Activated CD8-positive, alpha-beta T cell treated with anti-CD3 and anti-CD28 coated beads, Interleukin-2, amount 10 ng/mL, durations not matched to agents 7 days and 5 days (primary cell): ENCODE results near the gene SUSD6. TPM values are rescaled to one million over a fixed set of nuclear protein-coding genes. Genes with fewer than 3 reads are reported as not detected.
"Not testable (repeated sequence)": the region's sequence is repeated elsewhere in the genome, so short reads cannot be mapped to it uniquely, and the experiment has no call there.

Experiments used
- ATAC-seq: fragments of 150-1000 bp; cut with Tn5 transposase; one replicate; pipeline ENCODE4 v1.10.0; 2021; ENCODE audit warnings: moderate library complexity
- CTCF ChIA-PET: fragments of 350-600 bp; sonication (Branson Sonifier 250); formaldehyde crosslinking; loops from one replicate; lab custom pipeline; 2021; ENCODE audit warnings: antibody characterized with exemption; lab: Charles Lee
- POLR2A ChIA-PET: fragments of 350-600 bp; sonication (Branson Sonifier 250); formaldehyde crosslinking; loops from one replicate; lab custom pipeline; 2021; ENCODE audit warnings: antibody characterized with exemption; lab: Charles Lee
- DNase-seq: peaks from one replicate; pipeline ENCODE4 v3.0.0-alpha.2; 2020
- H3K27ac Mint-ChIP-seq: one replicate; pipeline ENCODE4 v1.8.0; 2021; ENCODE audit warnings: mild to moderate bottlenecking, mixed read lengths
- H3K27me3 Mint-ChIP-seq: one replicate; pipeline ENCODE4 v1.8.0; 2021; ENCODE audit warnings: low read depth, mixed read lengths
- H3K36me3 Mint-ChIP-seq: one replicate; pipeline ENCODE4 v1.8.0; 2021; ENCODE audit warnings: low read depth, mixed read lengths
- H3K4me1 Mint-ChIP-seq: one replicate; pipeline ENCODE4 v1.8.0; 2021; ENCODE audit warnings: low read depth, mixed read lengths
- H3K4me3 Mint-ChIP-seq: one replicate; pipeline ENCODE4 v1.8.0; 2021; ENCODE audit warnings: mild to moderate bottlenecking, mixed read lengths
- H3K9me3 Mint-ChIP-seq: one replicate; pipeline ENCODE4 v1.8.0; 2022; ENCODE audit warnings: mixed read lengths; ENCODE audit not compliant: insufficient read depth
- total RNA-seq, 2 experiments: library from RNA; stranded (reverse); gene quantifications; one replicate each; pipeline ENCODE4 v1.2.3, GENCODE V29; 2021

The SUSD6 gene
- total RNA-seq, 2 experiments from 2014 or later = 40.0 to 43.1 TPM

DNA sequence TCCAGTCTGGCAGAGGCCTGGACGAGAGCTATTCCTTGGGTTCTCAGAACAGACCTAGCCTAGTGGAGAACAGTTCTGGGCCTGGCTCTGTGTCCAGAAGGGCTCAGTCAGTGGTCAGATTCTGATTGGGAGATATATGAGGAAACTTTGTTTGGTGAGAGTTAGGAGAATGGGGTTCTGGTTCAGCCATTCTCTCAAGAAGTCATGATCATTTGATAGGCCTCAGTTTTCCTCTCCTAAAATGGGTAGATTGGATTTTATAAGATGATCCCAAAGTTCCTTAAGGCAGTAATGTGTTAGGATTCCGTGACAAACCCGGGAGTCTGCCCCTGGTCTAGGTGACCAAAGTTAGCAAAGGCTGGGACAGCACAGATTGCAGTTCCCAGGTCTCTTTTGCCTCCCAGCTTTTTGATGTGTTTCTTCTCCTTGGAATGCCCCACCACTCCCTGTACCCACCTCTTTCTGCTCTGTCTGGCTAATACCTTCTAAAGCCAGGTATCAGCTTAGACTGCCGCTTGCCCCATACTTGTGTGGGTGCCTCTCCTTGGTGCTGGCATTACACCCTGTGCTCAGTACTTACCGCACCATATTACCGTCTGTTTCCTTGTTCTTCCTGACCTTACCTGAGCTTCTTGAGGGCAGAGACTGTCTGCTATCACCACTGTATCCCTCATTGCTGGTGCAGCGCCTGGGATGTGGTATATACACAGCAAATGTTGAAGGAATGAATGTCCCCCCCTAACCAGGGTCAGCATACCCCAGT is 25.5 kb downstream of the SUSD6 start:
- H3K27me3 Mint-ChIP-seq = no peaks in the 10 kb centered on the region
- H3K36me3 Mint-ChIP-seq = peaks cover 40% of the 10 kb centered on the region
- ATAC-seq = no peak
- H3K4me3 Mint-ChIP-seq = peak overlapping the region; percentile 31
- H3K9me3 Mint-ChIP-seq = peaks cover 10% of the 10 kb centered on the region
- H3K27ac Mint-ChIP-seq = peak overlapping the region; percentile 80
- ChIA-PET CTCF (interaction anchor here (0.6 to 3.4 kb wide), 12 partner anchors 7 to 90 kb away, joined by 3 to 11 read pairs (median 4); no protein-coding TSS in a partner anchor), POLR2A (interaction anchor here (0.6 to 1.6 kb wide), 3 partner anchors 26 to 239 kb away, joined by 3 to 6 read pairs (median 4); partner anchors contain the start of genes SRSF5 and SUSD6)
- DNase-seq = no peak
- H3K4me1 Mint-ChIP-seq = peaks cover 79% of the 10 kb centered on the region

DNA sequence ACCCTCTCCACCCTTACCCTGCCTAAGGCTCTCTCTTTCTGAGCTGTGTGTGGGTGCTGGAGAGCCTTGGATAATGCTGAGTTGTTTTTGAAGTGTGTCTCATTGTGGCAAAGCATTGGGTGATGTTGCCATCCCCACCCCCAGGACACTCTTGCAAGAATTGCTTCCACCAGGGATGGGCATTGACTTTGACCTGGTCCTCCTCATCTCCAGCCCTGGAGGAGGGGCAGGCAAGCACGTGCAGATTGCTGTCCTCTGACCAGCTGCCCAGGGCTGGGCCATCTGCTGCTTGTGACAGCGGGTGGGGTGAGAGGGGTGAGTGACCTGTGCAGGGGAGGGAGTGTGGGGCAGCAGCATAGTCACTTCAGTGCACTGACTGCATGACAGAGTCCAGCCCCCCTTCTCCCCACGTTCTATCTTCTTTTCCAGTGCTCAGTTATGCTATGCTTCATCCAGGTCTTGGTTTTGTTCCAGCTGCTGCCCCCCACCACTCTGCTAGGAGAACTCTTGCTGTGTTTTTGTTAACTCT is 26.2 kb downstream of the SUSD6 start:
- H3K27me3 Mint-ChIP-seq = no peaks in the 10 kb centered on the region
- peak; percentile 21 for ATAC-seq
- DNase-seq = no peak
- peaks cover 79% of the 10 kb centered on the region for H3K4me1 Mint-ChIP-seq
- peaks cover 44% of the 10 kb centered on the region for H3K36me3 Mint-ChIP-seq
- peaks cover 16% of the 10 kb centered on the region for H3K9me3 Mint-ChIP-seq
- H3K4me3 Mint-ChIP-seq = peak overlapping the region; percentile 43
- peak overlapping the region; percentile 80 for H3K27ac Mint-ChIP-seq
- CTCF ChIA-PET = interaction anchor here (0.6 to 3.4 kb wide), 6 partner anchors 8 to 69 kb away, joined by 3 to 11 read pairs (median 4); no protein-coding TSS in a partner anchor
- POLR2A ChIA-PET = interaction anchor here (0.5 to 2.5 kb wide), 5 partner anchors 8 to 129 kb away, joined by 3 to 7 read pairs (median 4); no protein-coding TSS in a partner anchor

DNA sequence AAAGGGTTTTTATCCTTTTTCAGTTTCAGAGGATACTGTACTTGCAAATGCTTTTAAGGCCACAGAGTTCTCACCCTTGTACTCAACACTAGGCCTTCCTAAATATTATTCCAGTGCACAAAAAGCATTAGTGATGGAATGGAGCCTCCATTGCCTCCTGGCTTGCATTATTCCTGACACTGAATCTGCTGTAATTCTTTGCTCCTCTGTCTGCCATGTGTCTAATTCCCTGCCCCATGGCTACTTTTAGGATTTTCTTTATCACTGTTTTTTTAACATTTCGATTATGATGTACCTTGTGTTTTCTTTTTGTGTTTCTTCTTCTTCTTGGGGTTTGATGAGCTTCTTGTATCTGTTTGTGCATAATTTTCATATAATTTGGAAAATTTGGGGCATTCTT is 29.5 kb downstream of the SUSD6 start:
- Mint-ChIP-seq H3K9me3 (peaks cover 22% of the 10 kb centered on the region), H3K4me3 (no peak overlapping the region), H3K36me3 (peaks cover 51% of the 10 kb centered on the region), H3K4me1 (peaks cover 69% of the 10 kb centered on the region), H3K27ac (no peak overlapping the region), H3K27me3 (no peaks in the 10 kb centered on the region)
- DNase-seq (no peak), ATAC-seq (no peak)
- ChIA-PET CTCF (no interaction called here), POLR2A (no interaction called here)

DNA sequence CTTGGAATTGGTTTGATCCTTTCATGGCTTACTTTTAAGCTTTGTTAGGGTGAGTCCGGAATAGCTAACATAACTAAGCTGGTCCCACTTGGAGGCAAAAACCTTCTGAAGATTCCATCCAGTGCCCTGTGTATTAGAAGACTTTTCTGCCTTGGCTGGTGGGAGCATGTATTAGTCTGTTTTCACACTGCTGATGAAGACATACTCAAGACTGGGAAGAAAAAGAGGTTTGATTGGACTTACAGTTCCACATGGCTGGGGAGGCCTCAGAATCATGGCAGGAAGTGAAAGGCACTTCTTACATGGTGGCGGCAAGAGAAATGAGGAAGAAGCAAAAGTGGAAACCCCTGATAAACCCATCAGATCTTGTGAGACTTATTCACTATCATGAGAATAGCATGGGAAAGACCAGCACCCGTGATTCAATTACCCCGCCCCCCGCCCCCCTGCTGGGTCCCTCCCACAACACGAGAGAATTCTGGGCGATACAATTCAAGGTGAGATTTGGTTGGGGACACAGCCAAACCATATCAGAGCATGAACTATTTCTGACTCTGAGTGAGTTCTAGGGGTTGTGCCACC is 30.9 kb downstream of the SUSD6 start:
- CTCF ChIA-PET, ATAC-seq: not testable (repeated sequence)

DNA sequence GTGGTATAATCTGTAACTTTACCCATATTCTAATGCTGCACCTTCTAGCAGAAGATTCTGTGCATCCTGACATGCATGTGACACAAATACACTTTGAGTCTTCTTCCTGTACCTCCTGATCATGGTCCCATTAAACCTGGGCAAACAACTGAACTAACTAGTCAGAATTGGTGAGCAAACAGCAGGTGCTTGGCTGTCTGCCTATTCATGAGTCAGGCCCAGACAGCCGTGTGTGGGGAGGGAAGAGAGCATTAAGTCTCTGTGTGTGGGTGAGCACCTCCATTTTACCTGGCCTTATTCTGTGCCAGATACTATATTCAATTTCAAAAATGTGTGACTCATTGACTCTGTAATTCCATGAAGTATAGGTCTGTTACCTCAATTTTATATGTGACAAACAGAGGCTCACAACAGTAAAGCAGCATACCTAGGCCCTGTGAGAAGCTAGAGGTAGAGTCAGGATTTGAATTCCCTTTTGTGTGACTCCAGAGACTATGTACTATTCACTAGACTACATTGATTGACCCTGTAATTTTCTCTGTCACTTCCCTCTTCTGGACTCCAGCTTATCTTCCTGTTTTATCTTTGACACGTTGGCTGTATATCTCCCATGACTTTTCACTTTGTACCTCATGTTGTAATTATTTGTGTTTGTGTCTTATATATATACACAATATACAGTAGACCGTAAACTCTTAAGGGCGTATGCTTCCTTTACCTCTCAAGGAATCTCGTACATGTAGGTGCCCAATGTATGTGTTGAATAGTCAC is 32.2 kb downstream of the SUSD6 start:
- H3K9me3 Mint-ChIP-seq = peaks cover 22% of the 10 kb centered on the region
- POLR2A ChIA-PET = interaction anchor here (0.6 kb wide), 1 partner anchor 20 kb away, joined by 3 read pairs; no protein-coding TSS in a partner anchor

More for the DNA sequence above, 30.9 kb downstream of the SUSD6 start:
- H3K27ac Mint-ChIP-seq, H3K4me3 Mint-ChIP-seq, POLR2A ChIA-PET, DNase-seq, H3K27me3 Mint-ChIP-seq: not testable (repeated sequence)
- peaks cover 22% of the 10 kb centered on the region for H3K9me3 Mint-ChIP-seq
- peaks cover 63% of the 10 kb centered on the region for H3K4me1 Mint-ChIP-seq
- H3K36me3 Mint-ChIP-seq = peaks cover 59% of the 10 kb centered on the region

DNA sequence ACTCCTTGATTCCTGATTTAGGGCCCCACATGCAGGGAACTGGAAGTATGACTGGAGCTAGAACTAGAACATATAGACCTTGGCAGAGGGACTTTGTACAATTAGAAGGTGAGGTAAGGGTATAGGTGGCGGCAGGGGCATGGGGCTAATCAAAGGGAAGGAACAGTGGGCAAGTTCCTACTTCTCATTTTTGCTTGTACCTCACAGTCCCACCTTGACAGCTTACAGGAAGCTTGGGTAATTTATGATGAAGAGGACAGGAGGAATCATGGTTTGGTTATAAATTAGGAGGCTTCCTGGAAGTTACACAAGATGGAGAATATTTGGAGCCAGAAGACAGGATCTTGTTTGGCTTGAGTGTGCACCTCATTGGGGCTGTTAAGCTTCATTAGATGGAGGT is 33.4 kb downstream of the SUSD6 start:
- ChIA-PET CTCF (interaction anchor here (1.0 to 5.3 kb wide), 2 partner anchors 14 to 19 kb away, joined by 3 to 21 read pairs; no protein-coding TSS in a partner anchor), POLR2A (no interaction called here)
- H3K27ac Mint-ChIP-seq = no peak overlapping the region

More for the DNA sequence above, 32.2 kb downstream of the SUSD6 start:
- no peak overlapping the region for H3K4me3 Mint-ChIP-seq
- no peak for ATAC-seq
- H3K4me1 Mint-ChIP-seq = peaks cover 57% of the 10 kb centered on the region
- no peak overlapping the region for H3K27ac Mint-ChIP-seq
- DNase-seq = no peak
- CTCF ChIA-PET = no interaction called here
- H3K27me3 Mint-ChIP-seq = no peaks in the 10 kb centered on the region
- H3K36me3 Mint-ChIP-seq = peaks cover 57% of the 10 kb centered on the region

DNA sequence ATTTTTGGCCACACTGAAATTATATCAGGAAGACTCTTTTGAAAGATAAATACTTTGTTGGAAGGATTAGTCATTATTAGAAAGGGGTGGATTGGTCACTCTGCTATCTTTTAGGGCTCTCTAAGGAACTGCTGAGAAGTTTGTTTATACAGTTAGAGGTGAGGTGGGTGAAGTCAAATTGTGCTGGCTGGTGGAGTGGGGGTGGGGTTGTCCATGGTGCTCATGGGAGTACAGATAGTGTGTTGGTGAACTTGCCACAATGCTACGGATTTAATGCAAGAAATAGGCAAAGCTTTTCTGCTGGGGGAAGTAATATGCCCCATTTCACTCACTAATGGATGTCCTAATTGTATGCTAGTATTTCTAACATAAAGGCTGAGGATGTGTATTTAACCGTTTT is 35.8 kb downstream of the SUSD6 start:
- CTCF ChIA-PET = interaction anchor here (1.5 to 5.3 kb wide), 3 partner anchors 17 to 79 kb away, joined by 3 to 21 read pairs (median 14); no protein-coding TSS in a partner anchor
- POLR2A ChIA-PET = no interaction called here
- no peaks in the 10 kb centered on the region for H3K27me3 Mint-ChIP-seq
- H3K4me3 Mint-ChIP-seq = no peak overlapping the region
- peaks cover 9% of the 10 kb centered on the region for H3K9me3 Mint-ChIP-seq
- H3K36me3 Mint-ChIP-seq = peaks cover 34% of the 10 kb centered on the region
- peaks cover 72% of the 10 kb centered on the region for H3K4me1 Mint-ChIP-seq
- ATAC-seq (no peak), DNase-seq (no peak)
- no peak overlapping the region for H3K27ac Mint-ChIP-seq

More for the DNA sequence above, 33.4 kb downstream of the SUSD6 start:
- no peaks in the 10 kb centered on the region for H3K27me3 Mint-ChIP-seq
- DNase-seq = no peak
- peaks cover 52% of the 10 kb centered on the region for H3K36me3 Mint-ChIP-seq
- H3K4me1 Mint-ChIP-seq = peaks cover 56% of the 10 kb centered on the region
- H3K4me3 Mint-ChIP-seq = no peak overlapping the region
- ATAC-seq = no peak
- H3K9me3 Mint-ChIP-seq = peaks cover 22% of the 10 kb centered on the region

DNA sequence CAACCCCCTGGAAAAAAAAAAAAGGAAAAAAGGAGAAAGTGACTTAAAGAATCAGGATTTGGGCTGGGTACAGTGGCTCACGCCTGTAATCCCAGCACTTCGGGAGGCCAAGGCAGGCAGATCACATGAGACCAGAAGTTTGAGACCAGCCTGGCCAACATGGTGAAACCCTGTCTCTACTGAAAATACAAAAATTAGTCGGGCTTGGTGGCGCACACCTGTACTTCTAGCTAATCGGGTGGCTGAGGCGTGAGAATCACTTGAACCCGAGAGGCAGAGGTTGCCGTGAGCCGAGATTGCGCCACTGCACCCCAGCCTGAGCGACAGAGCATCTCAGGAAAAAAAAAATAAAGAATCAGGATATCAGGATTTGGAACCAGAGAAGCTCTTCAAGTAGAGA is 36.2 kb downstream of the SUSD6 start:
- H3K4me3 Mint-ChIP-seq, H3K9me3 Mint-ChIP-seq, POLR2A ChIA-PET, DNase-seq, H3K27me3 Mint-ChIP-seq, H3K27ac Mint-ChIP-seq, ATAC-seq: not testable (repeated sequence)
- CTCF ChIA-PET = interaction anchor here (1.5 to 5.3 kb wide), 3 partner anchors 17 to 79 kb away, joined by 3 to 21 read pairs (median 14); no protein-coding TSS in a partner anchor
- H3K36me3 Mint-ChIP-seq = peaks cover 29% of the 10 kb centered on the region
- H3K4me1 Mint-ChIP-seq = peaks cover 71% of the 10 kb centered on the region

DNA sequence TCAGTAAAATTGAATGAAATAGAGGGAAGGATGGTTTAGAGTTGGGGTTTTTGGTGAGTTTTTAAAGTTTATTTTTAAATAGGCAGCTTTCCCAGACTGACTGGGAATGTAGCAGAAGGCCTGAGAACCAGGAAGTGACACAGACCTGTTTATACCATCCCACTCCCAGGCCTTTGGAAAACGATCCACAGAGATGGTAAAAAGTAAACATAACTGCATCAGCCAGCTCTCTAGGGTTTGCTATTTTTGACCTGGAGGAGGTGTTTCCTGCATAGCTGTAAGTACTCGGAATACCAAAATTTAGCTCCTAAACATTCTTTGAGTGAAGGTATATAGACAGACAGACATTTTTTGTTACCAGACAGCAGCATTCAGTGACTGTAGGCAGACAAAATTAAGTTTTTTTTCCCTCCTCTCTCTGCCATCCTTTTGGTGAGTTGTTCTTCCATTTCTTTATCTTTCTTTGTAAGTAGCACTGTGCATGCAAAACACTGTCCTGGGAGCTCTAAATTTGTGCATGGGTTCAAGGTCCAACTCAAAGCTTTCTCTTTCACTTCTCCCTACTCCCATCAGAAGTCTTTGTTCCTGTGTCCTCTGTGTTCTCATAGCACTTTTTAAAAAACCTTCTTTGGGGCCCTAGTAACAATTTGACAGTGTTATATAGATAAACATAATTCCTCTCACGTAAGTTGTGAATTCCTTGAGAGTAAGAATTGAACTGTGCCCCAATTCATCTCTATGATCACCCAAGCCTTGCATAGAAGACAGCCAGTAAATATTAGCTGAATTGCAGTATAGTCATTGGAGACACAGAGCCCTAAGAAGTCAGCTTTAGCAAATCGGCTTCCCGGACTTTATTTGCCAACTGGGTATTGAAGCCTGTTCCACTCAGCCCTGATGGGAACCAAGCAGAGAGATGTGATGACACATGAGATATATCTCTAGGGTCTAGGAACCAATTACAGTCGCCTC is 37.4 kb downstream of the SUSD6 start:
- Mint-ChIP-seq H3K4me1 (peaks cover 68% of the 10 kb centered on the region), H3K9me3 (no peaks in the 10 kb centered on the region), H3K27me3 (no peaks in the 10 kb centered on the region), H3K36me3 (peaks cover 25% of the 10 kb centered on the region), H3K4me3 (no peak overlapping the region), H3K27ac (no peak overlapping the region)
- POLR2A ChIA-PET = interaction anchor here (1.0 to 1.1 kb wide), 5 partner anchors 11 to 24 kb away, joined by 3 to 5 read pairs (median 4); no protein-coding TSS in a partner anchor
- ATAC-seq (no peak), DNase-seq (no peak)
- CTCF ChIA-PET = interaction anchor here (1.2 to 5.3 kb wide), 5 partner anchors 11 to 78 kb away, joined by 3 to 21 read pairs (median 5); no protein-coding TSS in a partner anchor

DNA sequence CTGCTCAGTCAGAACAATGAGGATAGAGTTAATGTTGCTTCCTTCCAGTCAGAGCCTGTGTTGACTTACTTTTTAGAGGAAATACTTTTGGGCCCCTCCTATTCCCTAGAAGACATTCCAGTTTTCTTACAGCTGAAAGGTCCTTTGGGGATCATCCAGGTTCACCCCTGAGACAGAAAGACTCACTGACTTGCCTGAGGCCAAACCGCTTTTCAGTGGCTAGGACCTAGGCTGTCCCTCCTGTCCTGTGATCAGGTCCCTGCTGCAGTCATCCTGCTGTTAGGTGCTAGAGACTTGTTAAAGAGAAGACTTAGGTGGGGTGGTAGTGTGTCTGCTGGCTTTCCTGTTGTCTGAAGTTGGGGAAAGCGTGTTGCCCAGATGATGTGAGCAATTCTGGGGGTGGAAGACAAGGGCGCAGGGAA is 39.6 kb downstream of the SUSD6 start:
- no peaks in the 10 kb centered on the region for H3K9me3 Mint-ChIP-seq
- DNase-seq (no peak), ATAC-seq (peak; percentile 22)
- ChIA-PET CTCF (no interaction called here), POLR2A (no interaction called here)
- H3K27me3 Mint-ChIP-seq = no peaks in the 10 kb centered on the region
- H3K27ac Mint-ChIP-seq = peak overlapping the region; percentile 8
- H3K4me1 Mint-ChIP-seq = peaks cover 62% of the 10 kb centered on the region
- H3K36me3 Mint-ChIP-seq = peaks cover 21% of the 10 kb centered on the region
- no peak overlapping the region for H3K4me3 Mint-ChIP-seq
